Measurements from ENCODE around the gene PTPRA. TPM values are rescaled to one million over a fixed set of nuclear protein-coding genes. Genes with fewer than 3 reads are reported as not detected.
"Not testable (repeated sequence)": the region's sequence is repeated elsewhere in the genome, so short reads cannot be mapped to it uniquely, and the experiment has no call there.

Gene PTPRA
- total RNA-seq, 1 donor from 2014 or later = 46.9 TPM

DNA sequence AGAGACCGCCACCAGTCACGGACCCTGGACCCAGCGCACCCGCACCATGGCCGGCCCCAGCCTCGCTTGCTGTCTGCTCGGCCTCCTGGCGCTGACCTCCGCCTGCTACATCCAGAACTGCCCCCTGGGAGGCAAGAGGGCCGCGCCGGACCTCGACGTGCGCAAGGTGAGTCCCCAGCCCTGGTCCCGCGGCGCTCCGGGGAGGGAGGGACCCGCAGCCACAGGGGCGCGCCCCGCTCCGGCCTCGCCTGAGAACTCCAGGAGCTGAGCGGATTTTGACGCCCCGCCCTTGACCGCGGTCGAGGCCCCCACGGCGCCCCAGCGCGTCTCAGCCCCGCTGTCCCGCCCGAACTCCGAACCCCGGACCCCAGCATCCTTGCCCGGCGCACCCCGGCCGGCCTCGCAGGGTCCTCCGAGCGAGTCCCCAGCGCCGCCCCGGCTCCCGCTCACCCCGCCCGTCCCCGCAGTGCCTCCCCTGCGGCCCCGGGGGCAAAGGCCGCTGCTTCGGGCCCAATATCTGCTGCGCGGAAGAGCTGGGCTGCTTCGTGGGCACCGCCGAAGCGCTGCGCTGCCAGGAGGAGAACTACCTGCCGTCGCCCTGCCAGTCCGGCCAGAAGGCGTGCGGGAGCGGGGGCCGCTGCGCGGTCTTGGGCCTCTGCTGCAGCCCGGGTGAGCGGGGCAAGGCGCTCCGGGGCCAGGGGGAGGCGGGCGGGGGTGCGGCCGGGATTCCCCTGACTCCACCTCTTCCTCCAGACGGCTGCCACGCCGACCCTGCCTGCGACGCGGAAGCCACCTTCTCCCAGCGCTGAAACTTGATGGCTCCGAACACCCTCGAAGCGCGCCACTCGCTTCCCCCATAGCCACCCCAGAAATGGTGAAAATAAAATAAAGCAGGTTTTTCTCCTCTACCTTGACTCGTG, 198.6 kb downstream of the PTPRA start, which contains the start of gene OXT:
TSS of gene OXT (plus strand) at position 11 of the 920 bp plus-strand sequence. CDS start at position 47, 36 bp downstream.
- no peak for DNase-seq (ENCODE audit: extremely low read depth, low read depth, low spot score)

- DNase-seq (ENCODE audit: extremely low read depth, low read depth, low spot score) = no peak
Observed at GRCh38 chr20:3072530-3073250, 199.4 kb downstream of the PTPRA start.

- DNase-seq (ENCODE audit: extremely low read depth, low read depth, low spot score) = not testable (repeated sequence)
Observed at GRCh38 chr20:3073251-3073643, 200.0 kb downstream of the PTPRA start.

- DNase-seq (ENCODE audit: extremely low read depth, low read depth, low spot score) = no peak
Observed at GRCh38 chr20:3074812-3075211, 201.5 kb downstream of the PTPRA start.

GRCh38 chr20:3075315-3075714, 202.0 kb downstream of the PTPRA start:
- DNase-seq (ENCODE audit: extremely low read depth, low read depth, low spot score) = not testable (repeated sequence)

- DNase-seq (ENCODE audit: extremely low read depth, low read depth, low spot score) = no peak
Observed at GRCh38 chr20:3077618-3078134, 204.4 kb downstream of the PTPRA start.

- DNase-seq (ENCODE audit: extremely low read depth, low read depth, low spot score) = no peak
Observed at GRCh38 chr20:3080939-3081388, 207.7 kb downstream of the PTPRA start.

- DNase-seq (ENCODE audit: extremely low read depth, low read depth, low spot score) = no peak
Observed at GRCh38 chr20:3081641-3082040, 208.4 kb downstream of the PTPRA start.

DNA sequence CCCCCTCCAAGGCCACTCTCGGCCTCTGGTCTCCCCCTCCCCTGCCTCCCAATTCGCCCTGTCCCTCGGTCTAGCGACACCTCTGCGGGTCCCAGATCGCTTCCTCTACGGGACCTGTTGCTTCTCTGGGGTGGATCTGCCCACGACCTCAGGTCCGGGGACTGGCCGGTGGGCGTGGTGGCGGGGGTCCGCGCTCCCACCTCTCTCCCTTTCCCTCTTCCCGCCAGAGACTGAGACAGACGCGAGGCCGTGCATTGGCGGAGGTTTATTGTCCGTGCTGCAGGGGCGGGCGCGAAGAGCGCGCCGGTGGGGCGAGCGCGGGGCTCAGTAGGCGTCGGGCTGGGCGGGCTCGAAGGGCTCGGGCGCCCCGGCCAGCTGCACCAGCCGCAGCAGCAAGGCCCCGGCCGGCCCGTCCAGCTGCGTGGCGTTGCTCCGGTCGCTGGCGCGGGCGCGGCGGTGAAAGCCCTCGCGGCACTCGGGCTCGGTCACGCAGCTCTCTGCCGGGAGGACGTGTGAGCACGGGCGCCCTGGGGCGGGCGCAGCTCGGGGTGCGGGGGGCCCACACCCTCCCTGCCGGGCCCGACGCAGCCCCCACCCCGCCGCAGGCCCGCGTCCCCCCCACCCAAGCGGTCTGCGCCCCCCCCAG, 209.1 kb downstream of the PTPRA start:
- no peak for DNase-seq (ENCODE audit: extremely low read depth, low read depth, low spot score)

DNA sequence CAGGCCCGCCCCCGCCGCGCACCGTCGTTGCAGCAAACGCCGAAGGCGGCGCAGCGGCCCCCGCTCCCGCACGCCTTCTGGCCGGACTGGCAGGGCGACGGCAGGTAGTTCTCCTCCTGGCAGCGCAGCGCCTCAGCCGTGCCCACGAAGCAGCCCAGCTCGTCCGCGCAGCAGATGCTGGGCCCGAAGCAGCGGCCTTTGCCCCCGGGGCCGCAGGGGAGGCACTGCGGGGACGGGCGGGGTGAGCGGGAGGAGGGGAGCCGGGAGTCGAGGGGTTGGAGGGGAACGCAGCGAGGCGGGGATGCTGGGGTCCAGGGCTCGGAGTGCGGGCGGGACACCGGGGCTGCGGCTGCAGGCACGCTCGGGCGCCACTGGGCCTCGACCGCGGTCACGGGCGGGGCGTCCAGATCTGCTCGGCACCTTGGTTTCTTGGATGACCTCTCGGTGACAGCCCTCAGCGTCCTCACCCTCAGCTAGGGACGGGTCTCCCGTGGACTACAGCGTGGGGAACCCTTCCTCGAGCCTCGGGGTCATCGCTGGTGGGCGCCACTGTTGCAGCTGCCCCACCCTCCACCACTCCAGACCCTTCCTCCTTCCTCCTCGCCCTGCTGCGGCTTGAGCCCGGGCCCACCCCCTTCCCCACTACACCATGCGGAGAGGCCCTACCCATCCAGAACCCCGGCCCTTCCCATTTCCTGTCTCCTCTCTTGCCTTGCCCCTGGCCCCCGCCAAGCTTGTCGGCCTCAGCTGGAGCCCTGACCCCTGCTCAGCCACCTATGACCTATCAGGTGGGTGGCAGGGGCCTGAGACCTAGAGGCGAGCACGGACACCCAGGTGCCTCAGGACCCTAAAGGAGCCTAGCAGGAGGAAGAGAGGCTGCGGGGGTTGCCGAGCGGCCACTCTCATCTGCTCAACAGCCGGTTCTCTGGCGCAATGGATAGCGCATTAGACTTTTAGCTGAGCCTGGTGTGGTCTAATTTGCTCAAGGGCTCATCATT, 210.0 kb downstream of the PTPRA start:
- DNase-seq (ENCODE audit: extremely low read depth, low read depth, low spot score) = no peak

DNA sequence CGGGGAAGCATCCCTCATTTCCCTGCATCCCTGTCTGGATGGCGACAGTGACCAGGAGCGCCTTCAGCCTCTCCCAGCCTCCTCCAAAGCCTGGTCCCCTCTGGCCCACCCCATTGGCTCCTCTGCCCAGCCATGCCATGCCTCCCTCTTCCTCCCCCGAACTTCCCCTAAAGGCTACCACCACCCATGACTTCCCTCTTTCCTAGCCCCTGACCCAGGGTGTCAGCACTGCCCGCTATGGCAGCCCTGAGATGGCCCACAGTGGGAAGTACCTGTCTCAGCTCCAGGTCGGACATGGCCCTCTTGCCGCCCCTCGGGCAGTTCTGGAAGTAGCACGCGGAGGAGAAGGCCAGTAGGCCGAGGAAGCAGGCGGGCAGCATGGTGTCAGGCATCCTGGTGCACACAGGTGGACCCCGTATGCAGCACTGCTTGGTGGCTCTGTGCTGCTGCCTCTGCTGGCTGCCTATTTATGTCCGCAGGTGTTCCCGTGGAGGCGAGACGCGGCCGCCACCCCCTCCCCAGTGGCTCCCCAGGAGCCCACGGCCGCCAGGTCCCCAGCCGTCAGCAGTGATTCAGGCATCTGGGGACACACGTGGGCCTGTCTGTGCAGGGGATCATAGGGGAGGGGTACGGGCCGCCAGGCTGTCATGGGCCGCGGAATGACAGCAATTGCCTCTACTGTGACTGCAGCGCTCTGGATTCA, 211.2 kb downstream of the PTPRA start, which contains the start of gene AVP:
TSS of gene AVP (minus strand) at position 442 of the 703 bp plus-strand sequence. CDS start at position 392, 50 bp downstream.
- no peak for DNase-seq (ENCODE audit: extremely low read depth, low read depth, low spot score)

- no peak for DNase-seq (ENCODE audit: extremely low read depth, low read depth, low spot score)
Observed at GRCh38 chr20:3084986-3085360, 211.7 kb downstream of the PTPRA start.

DNA sequence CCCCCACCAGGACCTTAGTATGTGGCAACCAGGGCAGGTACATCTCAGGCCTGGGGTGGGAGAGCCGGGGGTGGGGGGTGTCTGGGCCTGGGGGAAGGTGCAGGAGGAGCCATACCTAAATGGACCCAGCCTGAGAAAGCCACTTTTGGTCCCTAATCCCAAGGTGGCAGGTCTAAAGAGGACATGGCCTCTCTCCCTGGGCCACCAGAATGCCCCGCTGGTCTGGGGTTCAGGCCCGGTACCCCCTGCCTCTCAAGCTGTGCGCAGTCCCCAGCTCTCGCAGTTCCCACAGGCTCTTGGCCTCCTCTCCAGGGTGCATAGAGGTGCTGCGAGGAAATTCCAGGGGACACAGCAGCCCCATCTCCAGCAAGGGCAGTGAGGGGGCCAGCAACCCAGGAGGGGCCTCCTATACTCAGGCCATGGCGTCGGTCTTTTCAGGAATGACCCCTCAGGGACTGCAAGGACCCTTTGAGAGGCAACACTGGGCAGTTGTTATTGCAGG, 212.3 kb downstream of the PTPRA start:
- no peak for DNase-seq (ENCODE audit: extremely low read depth, low read depth, low spot score)

DNA sequence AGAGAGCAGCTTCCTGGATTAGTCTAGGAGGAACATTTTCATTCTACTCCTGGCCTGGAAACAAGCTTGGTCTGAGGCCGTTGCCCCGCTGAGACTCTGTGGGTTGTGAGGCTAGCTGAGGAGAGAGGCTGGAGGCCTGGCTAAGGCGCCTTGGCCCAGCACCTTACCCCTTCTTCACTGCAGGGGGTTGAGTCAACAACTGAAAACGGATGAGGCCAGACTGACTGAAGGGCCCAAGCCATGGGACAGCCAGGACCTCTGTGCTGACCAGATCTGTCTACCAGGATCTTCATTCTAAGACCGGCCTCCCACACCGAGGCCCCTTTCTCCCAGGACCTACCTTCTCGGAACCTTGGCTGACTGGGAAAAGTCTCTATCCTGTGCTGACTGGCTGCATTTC, 214.8 kb downstream of the PTPRA start:
- no peak for DNase-seq (ENCODE audit: extremely low read depth, low read depth, low spot score)

Other genes starting within 250 kb of the PTPRA start
- gene NOP56, start 220.8 kb upstream of the PTPRA start, total RNA-seq = 122 and 123 TPM in 2 replicates
- gene IDH3B, start 209.3 kb upstream of the PTPRA start, total RNA-seq = 81.7 and 111 TPM in 2 replicates
- gene EBF4, start 180.7 kb upstream of the PTPRA start, total RNA-seq = 2.3 and 4.1 TPM in 2 replicates
- gene CPXM1, start 72.9 kb upstream of the PTPRA start, total RNA-seq = 4.3 and 12.5 TPM in 2 replicates
- gene C20orf141, start 58.5 kb upstream of the PTPRA start, total RNA-seq = not detected in 2 replicates
- gene TMEM239, start 57.1 kb upstream of the PTPRA start, total RNA-seq = not detected in 2 replicates
- gene PCED1A, start 32.8 kb upstream of the PTPRA start, total RNA-seq = 13.4 and 22.7 TPM in 2 replicates
- gene VPS16, start 32.7 kb upstream of the PTPRA start, total RNA-seq = 32.8 and 36.6 TPM in 2 replicates
- 0.48 TPM in 1 of 2 replicates, not detected in the other for gene GNRH2, start 170.1 kb downstream of the PTPRA start, total RNA-seq
- 30.8 and 37.9 TPM in 2 replicates for gene MRPS26, start 172.6 kb downstream of the PTPRA start, total RNA-seq
- not detected in 2 replicates for gene OXT, start 198.1 kb downstream of the PTPRA start, total RNA-seq
- not detected in 2 replicates for gene AVP, start 211.2 kb downstream of the PTPRA start, total RNA-seq

All from glomerular endothelial cell (primary cell).